CD4-positive, CD25-positive, alpha-beta regulatory T cell (primary cell): ENCODE results near the gene MLNR. TPM values are rescaled to one million over a fixed set of nuclear protein-coding genes. Genes with fewer than 3 reads are reported as not detected.

Experiments
- ATAC-seq, 2 donors: fragments of 150-1000 bp; cut with Tn5 transposase; one replicate each; pipeline ENCODE4 v1.10.0; 2021; ENCODE audit warnings: low read depth in 2 of 2, moderate number of reproducible peaks in 2 of 2, moderate library complexity in 1 of 2
- DNase-seq, 3 donors: peaks; one replicate each; pipeline versions ENCODE4 v3.0.0 to v3.0.0-alpha.2; 2012 to 2022; ENCODE audit warnings: mixed read lengths in 1 of 3
- H3K27ac ChIP-seq: one replicate; pipeline ENCODE4 v1.7.0; 2013; ENCODE audit warnings: mild to moderate bottlenecking, low read length; ENCODE audit not compliant: insufficient read depth, poor library complexity, severe bottlenecking
- H3K27me3 ChIP-seq: one replicate; pipeline ENCODE4 v1.7.0; 2013; ENCODE audit warnings: low read length; ENCODE audit not compliant: control insufficient read depth, insufficient read depth
- H3K36me3 ChIP-seq: one replicate; pipeline ENCODE4 v1.7.0; 2013; ENCODE audit warnings: mild to moderate bottlenecking, low read length, moderate library complexity; ENCODE audit not compliant: control insufficient read depth, insufficient read depth
- H3K4me1 ChIP-seq: 2 replicates; pipeline ENCODE4 v1.7.0; 2013; ENCODE audit warnings: mild to moderate bottlenecking, low read length; ENCODE audit not compliant: insufficient read depth, control insufficient read depth, poor library complexity, severe bottlenecking
- H3K4me3 ChIP-seq: one replicate; pipeline ENCODE4 v1.7.0; 2013; ENCODE audit warnings: low read depth, mild to moderate bottlenecking, low read length, moderate library complexity
- H3K9me3 ChIP-seq, 2 experiments: 1 replicate in 1 of 2; 2 replicates in 1 of 2; pipeline ENCODE4 v1.7.0; 2013; ENCODE audit warnings: low read length in 2 of 2, mild to moderate bottlenecking in 1 of 2, moderate library complexity in 1 of 2; ENCODE audit not compliant: control insufficient read depth in 2 of 2
- H3K27ac Mint-ChIP-seq, 3 donors: one replicate each; pipeline ENCODE4 v1.8.0; 2020 to 2022; ENCODE audit warnings: mild to moderate bottlenecking in 3 of 3, mixed read lengths in 3 of 3, moderate library complexity in 2 of 3
- H3K27me3 Mint-ChIP-seq: one replicate; pipeline ENCODE4 v1.8.0; 2022; ENCODE audit warnings: mild to moderate bottlenecking, mixed read lengths
- H3K36me3 Mint-ChIP-seq: one replicate; pipeline ENCODE4 v1.8.0; 2020; ENCODE audit warnings: mixed read lengths
- H3K4me1 Mint-ChIP-seq, 4 donors: one replicate each; pipeline ENCODE4 v1.8.0; 2020 to 2022; ENCODE audit warnings: mixed read lengths in 4 of 4, mild to moderate bottlenecking in 1 of 4
- H3K4me3 Mint-ChIP-seq, 4 donors: one replicate each; pipeline ENCODE4 v1.8.0; 2020 to 2022; ENCODE audit warnings: mild to moderate bottlenecking in 4 of 4, mixed read lengths in 4 of 4, moderate library complexity in 3 of 4
- H3K9me3 Mint-ChIP-seq, 7 donors: one replicate each; pipeline ENCODE4 v1.8.0; 2020 to 2022; ENCODE audit warnings: mixed read lengths in 7 of 7, mild to moderate bottlenecking in 3 of 7, moderate library complexity in 2 of 7
- polyA plus RNA-seq, 4 donors: library from polyadenylated mRNA; unstranded; fragments of 300-500 nt; fragmentation: Illumina TruSeq; gene quantifications; one replicate each; pipeline ENCODE4 v1.2.3, GENCODE V29; 2021
- total RNA-seq: library from RNA; stranded (reverse); gene quantifications from one replicate; pipeline ENCODE4 v1.2.3, GENCODE V29; 2022

The MLNR gene
- total and polyA plus RNA-seq, 5 donors from 2014 or later: not detected

- peaks cover 29% of the 10 kb centered on the region for H3K36me3 ChIP-seq
- H3K9me3 ChIP-seq: no peaks in the 10 kb centered on the region
Measured at GRCh38 chr13:49208619-49209018, 11.5 kb upstream of the MLNR start.

GRCh38 chr13:49210114-49210513 lies 10.0 kb upstream of the MLNR start:
- Mint-ChIP-seq H3K9me3 (peaks cover 0 to 1% (median 0%) of the 10 kb centered on the region in 7 donors), H3K27me3 (no peaks in the 10 kb centered on the region), H3K4me1 (peaks cover 0 to 12% (median 8%) of the 10 kb centered on the region in 4 donors), H3K36me3 (peaks cover 11% of the 10 kb centered on the region), H3K4me3 (no peak overlapping the region), H3K27ac (peak overlapping the region in 1 of 3 donors; percentile 43)
- no peak overlapping the region for H3K27ac ChIP-seq
- no peak overlapping the region for H3K4me3 ChIP-seq
- H3K4me1 ChIP-seq: peaks cover 6% of the 10 kb centered on the region
- H3K27me3 ChIP-seq: no peaks in the 10 kb centered on the region
- H3K9me3 ChIP-seq: no peaks in the 10 kb centered on the region
- DNase-seq: no peak
- peaks cover 20% of the 10 kb centered on the region for H3K36me3 ChIP-seq
- ATAC-seq: no peak

More at GRCh38 chr13:49208619-49209018, 11.5 kb upstream of the MLNR start:
- no peaks in the 10 kb centered on the region for H3K4me1 ChIP-seq
- H3K27ac ChIP-seq: no peak overlapping the region
- H3K27ac Mint-ChIP-seq: no peak overlapping the region
- H3K27me3 ChIP-seq: no peaks in the 10 kb centered on the region
- H3K9me3 Mint-ChIP-seq: no peaks in the 10 kb centered on the region
- H3K4me3 Mint-ChIP-seq: no peak overlapping the region
- H3K27me3 Mint-ChIP-seq: no peaks in the 10 kb centered on the region
- no peak for DNase-seq
- H3K36me3 Mint-ChIP-seq: peaks cover 19% of the 10 kb centered on the region
- no peak for ATAC-seq
- no peak overlapping the region for H3K4me3 ChIP-seq
- H3K4me1 Mint-ChIP-seq: peaks cover 0 to 4% (median 0%) of the 10 kb centered on the region in 4 donors

DNA sequence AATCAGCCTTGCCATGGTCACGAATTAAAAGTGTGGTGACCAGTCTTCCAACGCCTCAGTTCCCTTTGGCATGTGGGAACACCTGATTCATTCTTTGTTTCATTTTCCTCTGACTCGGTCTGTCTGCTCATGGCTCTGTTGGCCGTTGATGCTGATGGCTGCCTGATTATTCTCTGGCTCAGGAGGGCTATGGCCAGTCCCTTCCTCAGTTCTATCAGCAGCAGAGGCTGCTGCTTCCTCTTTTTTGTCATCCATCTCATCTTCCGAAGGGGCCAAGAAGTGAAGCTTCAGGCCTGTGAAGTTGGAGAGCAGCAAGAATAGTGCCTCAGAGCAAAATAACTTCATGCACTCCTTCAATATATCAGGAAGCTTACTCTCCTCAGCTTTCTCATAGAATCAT lies 9.5 kb upstream of the MLNR start:
- Mint-ChIP-seq H3K4me3 (no peak overlapping the region), H3K27me3 (no peaks in the 10 kb centered on the region), H3K4me1 (peaks cover 0 to 15% (median 11%) of the 10 kb centered on the region in 4 donors), H3K27ac (no peak overlapping the region), H3K9me3 (peaks cover 0 to 3% (median 0%) of the 10 kb centered on the region in 7 donors), H3K36me3 (peaks cover 11% of the 10 kb centered on the region)
- H3K4me1 ChIP-seq: peaks cover 9% of the 10 kb centered on the region
- no peak for ATAC-seq
- no peaks in the 10 kb centered on the region for H3K27me3 ChIP-seq
- DNase-seq: no peak
- H3K36me3 ChIP-seq: peaks cover 20% of the 10 kb centered on the region
- H3K4me3 ChIP-seq: no peak overlapping the region
- H3K27ac ChIP-seq: no peak overlapping the region
- H3K9me3 ChIP-seq: no peaks in the 10 kb centered on the region

- Mint-ChIP-seq H3K27ac (no peak overlapping the region), H3K4me1 (peaks cover 0 to 28% (median 13%) of the 10 kb centered on the region in 4 donors), H3K27me3 (peaks cover 20% of the 10 kb centered on the region), H3K36me3 (peaks cover 6% of the 10 kb centered on the region), H3K9me3 (peaks cover 0 to 9% (median 0%) of the 10 kb centered on the region in 7 donors), H3K4me3 (no peak overlapping the region)
- Histone ChIP-seq H3K27ac (no peak overlapping the region), H3K9me3 (no peaks in the 10 kb centered on the region), H3K4me3 (no peak overlapping the region), H3K36me3 (no peaks in the 10 kb centered on the region), H3K4me1 (peaks cover 9% of the 10 kb centered on the region), H3K27me3 (peaks cover 2% of the 10 kb centered on the region)
- DNase-seq: no peak
- no peak for ATAC-seq
Measured at GRCh38 chr13:49213539-49213938, 6.6 kb upstream of the MLNR start.

- Mint-ChIP-seq H3K4me3 (no peak overlapping the region), H3K4me1 (peaks cover 0 to 31% (median 14%) of the 10 kb centered on the region in 4 donors), H3K9me3 (peaks cover 0 to 9% (median 0%) of the 10 kb centered on the region in 7 donors), H3K27ac (peak overlapping the region; percentile 24 to 82 (median 72)), H3K27me3 (peaks cover 27% of the 10 kb centered on the region), H3K36me3 (peaks cover 6% of the 10 kb centered on the region)
- H3K9me3 ChIP-seq: no peaks in the 10 kb centered on the region
- ATAC-seq (no peak), DNase-seq (no peak)
- H3K4me1 ChIP-seq: peaks cover 9% of the 10 kb centered on the region
- H3K27me3 ChIP-seq: peaks cover 9% of the 10 kb centered on the region
- no peak overlapping the region for H3K27ac ChIP-seq
- no peak overlapping the region for H3K4me3 ChIP-seq
- no peaks in the 10 kb centered on the region for H3K36me3 ChIP-seq
Measured at GRCh38 chr13:49213997-49214916, 5.9 kb upstream of the MLNR start.

DNA sequence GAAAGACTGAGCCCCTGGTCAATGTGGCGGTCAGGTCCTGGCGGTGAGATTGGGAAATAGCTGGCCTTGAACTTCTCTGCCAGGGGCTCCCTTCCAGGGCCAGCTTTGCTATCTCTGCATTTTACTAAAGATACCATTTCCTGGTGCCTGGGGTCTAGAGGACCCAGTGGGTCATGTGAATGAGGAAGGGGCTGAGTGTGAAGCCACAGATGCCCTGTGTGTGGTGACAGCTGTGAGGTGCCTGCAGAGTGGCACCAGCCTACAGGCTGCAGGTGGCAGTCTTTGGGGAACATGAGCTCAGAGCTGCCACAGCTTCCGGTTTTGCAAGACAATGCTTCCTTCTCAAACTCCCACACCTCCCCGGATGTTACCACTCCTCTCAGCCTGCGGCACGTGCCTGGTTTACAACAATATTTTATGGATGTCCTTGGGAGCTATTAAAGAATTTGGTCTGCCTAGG lies 5.2 kb upstream of the MLNR start:
- H3K4me3 Mint-ChIP-seq: peak overlapping the region in 2 of 4 donors; percentile 15 to 45

GRCh38 chr13:49216334-49216733 lies 3.8 kb upstream of the MLNR start:
- Mint-ChIP-seq H3K4me3 (peak overlapping the region in 1 of 4 donors; percentile 7), H3K36me3 (peaks cover 6% of the 10 kb centered on the region), H3K27me3 (peaks cover 36% of the 10 kb centered on the region), H3K27ac (no peak overlapping the region), H3K9me3 (peaks cover 0 to 9% (median 0%) of the 10 kb centered on the region in 7 donors), H3K4me1 (peaks cover under 1 to 43% (median 18%) of the 10 kb centered on the region in 4 donors)
- no peaks in the 10 kb centered on the region for H3K9me3 ChIP-seq
- H3K4me3 ChIP-seq: no peak overlapping the region
- no peak overlapping the region for H3K27ac ChIP-seq
- H3K4me1 ChIP-seq: peaks cover 18% of the 10 kb centered on the region
- ATAC-seq: no peak
- no peak for DNase-seq
- no peaks in the 10 kb centered on the region for H3K36me3 ChIP-seq
- peaks cover 9% of the 10 kb centered on the region for H3K27me3 ChIP-seq

More for the DNA sequence above, 5.2 kb upstream of the MLNR start:
- Histone ChIP-seq H3K4me1 (peaks cover 13% of the 10 kb centered on the region), H3K27me3 (peaks cover 9% of the 10 kb centered on the region), H3K36me3 (no peaks in the 10 kb centered on the region), H3K4me3 (no peak overlapping the region), H3K27ac (no peak overlapping the region), H3K9me3 (no peaks in the 10 kb centered on the region)
- H3K27me3 Mint-ChIP-seq: peaks cover 33% of the 10 kb centered on the region
- peaks cover 0 to 36% (median 17%) of the 10 kb centered on the region in 4 donors for H3K4me1 Mint-ChIP-seq
- peaks cover 0 to 9% (median 0%) of the 10 kb centered on the region in 7 donors for H3K9me3 Mint-ChIP-seq
- ATAC-seq: peak; percentile 85 to 87
- H3K27ac Mint-ChIP-seq: peak overlapping the region; percentile 71 to 84 (median 72)
- DNase-seq: peak in 2 of 3 donors; percentile 41 to 88
- H3K36me3 Mint-ChIP-seq: peaks cover 6% of the 10 kb centered on the region
